Sigmoid colon (tissue), 3 donors: ENCODE measurements around the gene HSPE1.

Experiments
- CTCF ChIP-seq, 4 experiments: fragments of 450-650 bp in 3 of 4; fragments of 200-600 bp in 1 of 4; IDR thresholded peaks; one replicate each; pipeline ENCODE4 v1.5.1; 2016 to 2019; ENCODE audit warnings: antibody characterized with exemption in 4 of 4, mild to moderate bottlenecking in 3 of 4, moderate library complexity in 2 of 4
- POLR2A ChIP-seq, 2 donors: fragments of 450-650 bp; IDR thresholded peaks; one replicate each; pipeline ENCODE4 v1.6.1; 2016; ENCODE audit warnings: antibody characterized with exemption in 2 of 2, mild to moderate bottlenecking in 2 of 2, moderate library complexity in 2 of 2

DNA sequence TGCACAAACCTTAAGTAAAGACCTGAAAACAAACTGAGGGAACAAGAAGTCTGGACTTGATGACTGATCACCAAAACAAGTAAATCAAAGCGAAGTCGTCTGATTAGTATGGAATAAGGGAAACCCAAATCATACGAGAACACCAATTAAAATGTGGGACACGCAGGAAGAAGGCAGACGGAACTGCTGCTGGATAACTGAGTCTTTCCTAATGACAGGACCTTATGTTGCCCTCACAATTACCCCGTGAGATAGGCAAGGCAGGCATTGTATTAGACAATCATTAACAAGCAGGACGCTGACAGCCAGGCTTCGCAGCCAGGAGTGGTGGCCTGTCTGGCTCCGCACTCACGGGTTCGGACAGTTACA, 47.4 kb upstream of the HSPE1 start:
- TF ChIP-seq POLR2A (IDR thresholded peaks at IDR 0.05) (no peak), CTCF (IDR thresholded peaks at IDR 0.05) (no peak)
